Glomerular visceral epithelial cell (primary cell): Measurements from ENCODE around the gene LORICRIN.

Experiments used
- DNase-seq: peaks from one replicate; pipeline ENCODE4 v3.0.0-alpha.2; 2016; ENCODE audit errors: extremely low spot score

Gene LORICRIN

DNA sequence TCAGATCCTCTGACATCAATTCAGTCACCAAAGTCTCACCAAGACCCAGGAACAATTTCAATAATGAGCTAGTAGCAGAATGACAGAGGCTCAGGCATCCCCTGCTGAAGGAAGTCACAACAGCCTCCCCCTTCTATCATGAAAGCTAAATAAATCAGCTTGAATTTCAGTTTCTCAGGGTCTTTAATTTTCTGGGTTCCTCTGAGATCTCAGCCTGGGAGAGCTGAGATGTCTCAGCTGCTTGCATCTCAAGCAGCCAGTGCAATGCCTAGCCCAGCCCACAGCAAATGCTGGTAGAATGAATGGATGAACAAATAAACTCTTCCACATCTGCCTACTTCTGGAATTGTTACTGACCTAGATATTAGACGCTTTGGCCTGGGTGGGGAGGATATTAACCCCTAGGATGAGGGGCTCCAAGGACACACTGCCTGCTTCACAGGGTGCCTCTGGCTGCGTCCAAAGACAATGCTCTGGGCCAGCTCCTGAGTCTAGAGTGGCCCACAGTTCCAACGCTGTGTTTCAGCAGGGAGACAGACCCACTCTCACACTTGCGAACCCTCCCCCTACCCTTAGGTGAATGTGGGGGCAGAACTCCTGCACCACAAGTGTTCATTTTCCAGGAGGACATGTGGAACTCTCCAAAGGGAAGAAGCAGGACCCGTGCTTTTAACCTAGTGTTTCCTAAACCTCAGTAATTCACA, 11.2 kb upstream of the LORICRIN start:
- no peak for DNase-seq

GRCh38 chr1:153250166-153250565, 9.3 kb upstream of the LORICRIN start:
- DNase-seq, result no peak

DNA sequence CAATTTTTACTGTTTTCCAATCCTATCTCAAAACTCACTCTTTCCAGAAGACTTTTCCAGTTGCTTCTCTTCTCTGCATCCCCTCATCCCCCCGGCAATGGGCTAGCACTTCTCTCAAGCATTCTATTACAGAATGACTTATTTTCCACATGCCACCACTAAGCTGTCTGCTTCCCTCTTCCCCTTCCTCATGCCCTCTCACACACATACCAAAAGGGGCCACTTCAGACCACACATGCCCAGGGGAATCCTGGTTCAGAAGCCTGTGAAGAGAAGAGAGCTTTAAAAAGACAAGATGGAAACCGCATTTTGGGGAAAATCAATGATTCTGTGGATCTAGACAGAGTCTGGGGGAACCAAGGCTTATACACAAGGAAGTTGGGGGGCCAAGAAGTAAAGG, 8.4 kb upstream of the LORICRIN start:
- no peak for DNase-seq

- no peak for DNase-seq
These were observed 7.9 kb upstream of the LORICRIN start for GRCh38 chr1:153251562-153251961.

DNA sequence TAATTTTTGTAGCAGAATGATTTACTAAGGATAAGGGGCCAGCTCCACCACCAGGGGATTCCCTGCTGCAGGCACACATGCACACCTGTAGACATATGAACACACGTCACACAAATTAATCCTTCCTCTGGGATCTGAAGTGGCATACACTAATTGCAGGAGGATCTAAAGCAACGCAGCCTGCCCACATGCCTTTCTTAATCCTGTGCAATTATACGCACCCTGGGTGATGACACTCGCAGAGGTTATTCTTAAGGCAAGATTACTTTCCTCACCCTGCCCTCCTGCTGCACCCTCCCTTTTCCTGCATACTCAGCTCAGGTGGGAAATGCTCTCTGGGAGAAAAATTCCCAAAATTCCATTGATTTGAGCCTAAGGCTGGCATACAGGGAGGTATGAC, 7.5 kb upstream of the LORICRIN start:
- DNase-seq, result no peak

- no peak for DNase-seq
These were observed 6.4 kb upstream of the LORICRIN start for GRCh38 chr1:153253076-153253475.

GRCh38 chr1:153253693-153254092, 5.8 kb upstream of the LORICRIN start:
- no peak for DNase-seq

DNA sequence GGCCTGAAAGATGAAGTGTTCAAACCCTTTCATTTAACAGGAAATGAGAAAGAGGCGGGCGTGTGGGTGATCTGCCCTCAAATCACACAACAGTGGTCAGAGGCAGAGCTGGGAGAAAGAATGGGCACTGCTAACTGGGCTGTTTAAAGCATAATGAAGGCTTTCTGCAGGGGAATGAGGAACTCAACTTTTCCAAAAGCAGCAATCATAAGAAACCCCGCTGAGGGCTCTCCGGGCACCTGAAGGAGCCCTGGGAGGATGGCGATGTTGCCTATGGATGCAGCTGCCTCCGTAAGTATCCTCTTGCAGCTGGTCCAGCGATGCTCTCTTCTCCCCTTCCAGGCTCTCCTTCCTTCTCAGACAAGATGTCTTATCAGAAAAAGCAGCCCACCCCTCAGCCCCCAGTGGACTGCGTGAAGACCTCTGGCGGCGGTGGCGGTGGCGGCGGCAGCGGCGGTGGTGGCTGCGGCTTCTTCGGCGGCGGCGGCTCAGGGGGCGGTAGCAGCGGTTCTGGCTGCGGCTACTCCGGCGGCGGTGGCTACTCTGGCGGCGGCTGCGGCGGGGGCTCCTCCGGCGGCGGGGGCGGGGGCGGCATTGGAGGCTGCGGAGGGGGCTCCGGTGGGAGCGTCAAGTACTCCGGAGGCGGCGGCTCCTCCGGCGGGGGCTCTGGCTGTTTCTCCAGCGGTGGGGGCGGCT, 1.2 kb downstream of the LORICRIN start:
- no peak for DNase-seq

- peak; percentile 10 for DNase-seq
These were observed 2.0 kb downstream of the LORICRIN start for GRCh38 chr1:153261281-153262069.

DNA sequence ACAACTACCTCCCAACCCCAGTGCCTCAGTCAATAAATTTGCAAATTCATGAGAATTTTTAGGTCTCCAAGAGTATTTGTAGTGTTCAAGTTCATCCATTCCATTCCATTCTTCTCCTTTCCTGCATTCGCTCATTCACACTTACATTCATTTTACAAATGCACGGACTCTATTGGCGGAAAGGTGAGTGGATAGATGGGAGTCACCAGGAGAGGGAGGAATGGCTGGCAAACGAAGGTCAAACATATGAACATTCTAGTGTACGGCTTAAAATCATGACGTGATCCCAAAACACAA, 2.5 kb downstream of the LORICRIN start:
- DNase-seq, result no peak

GRCh38 chr1:153262462-153263157, 3.1 kb downstream of the LORICRIN start:
- DNase-seq, result no peak

GRCh38 chr1:153265457-153265856, 6.0 kb downstream of the LORICRIN start:
- no peak for DNase-seq

GRCh38 chr1:153271711-153272110, 12.2 kb downstream of the LORICRIN start:
- DNase-seq, result no peak

GRCh38 chr1:153272186-153272585, 12.7 kb downstream of the LORICRIN start:
- no peak for DNase-seq

GRCh38 chr1:153277852-153278251, 18.4 kb downstream of the LORICRIN start:
- DNase-seq, result peak; percentile 3

GRCh38 chr1:153288634-153289275, 29.3 kb downstream of the LORICRIN start:
- DNase-seq, result no peak

GRCh38 chr1:153291514-153291913, 32.0 kb downstream of the LORICRIN start:
- no peak for DNase-seq

DNA sequence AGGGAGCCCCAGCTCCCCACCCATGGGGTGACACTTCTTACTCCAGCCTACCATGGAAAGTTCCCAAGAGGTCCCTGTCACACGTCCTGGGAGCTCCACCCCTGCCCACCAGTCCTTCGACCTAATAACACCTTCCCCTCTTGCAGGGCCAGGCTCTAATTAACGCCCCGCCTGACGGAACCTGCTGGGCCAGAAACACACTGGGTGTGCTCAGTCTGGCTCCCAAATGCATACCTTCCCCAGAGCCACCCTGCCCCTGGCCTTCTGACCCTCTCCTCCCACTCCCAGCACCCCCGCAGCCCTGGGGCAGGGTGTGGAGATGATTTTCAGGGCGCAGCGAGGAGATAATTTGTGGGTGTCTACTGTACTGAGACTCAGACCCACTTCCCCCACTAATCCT, 32.7 kb downstream of the LORICRIN start:
- no peak for DNase-seq

DNA sequence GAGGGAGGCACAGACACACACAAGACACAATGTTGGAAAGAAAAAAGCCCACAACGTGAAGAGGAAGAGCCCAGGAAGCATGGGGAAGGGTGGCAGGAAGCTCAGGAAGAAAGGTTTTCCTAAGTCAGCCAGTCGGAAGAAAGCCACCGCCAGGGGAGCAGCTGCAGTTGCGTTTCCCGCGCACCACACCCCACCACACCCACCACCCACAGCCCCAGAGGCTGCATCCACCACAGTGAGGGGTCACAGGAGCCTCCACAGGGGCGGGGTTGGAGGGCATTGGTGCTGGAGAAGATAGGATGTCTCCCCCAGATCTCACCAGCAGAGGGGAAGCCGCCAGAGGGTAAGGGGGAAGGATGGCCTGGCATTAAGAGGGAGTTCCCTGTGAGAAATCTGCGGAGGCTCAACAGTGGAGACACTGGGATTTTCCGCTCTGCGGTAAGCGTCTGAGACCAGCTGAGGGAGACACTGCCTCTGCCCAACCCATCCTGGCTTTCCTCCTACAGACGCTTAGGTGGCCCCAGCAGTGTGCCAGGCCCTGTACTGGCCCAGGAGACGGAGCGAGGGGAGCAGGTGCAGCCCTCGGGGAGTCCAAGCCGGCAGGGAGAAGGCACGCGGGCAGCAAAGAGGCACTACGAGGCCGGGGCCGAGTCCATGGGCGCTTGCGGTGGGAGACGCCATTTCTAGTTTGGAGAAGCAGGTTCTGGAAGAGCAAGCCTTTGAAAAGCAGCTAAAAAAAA, 33.4 kb downstream of the LORICRIN start:
- no peak for DNase-seq

DNA sequence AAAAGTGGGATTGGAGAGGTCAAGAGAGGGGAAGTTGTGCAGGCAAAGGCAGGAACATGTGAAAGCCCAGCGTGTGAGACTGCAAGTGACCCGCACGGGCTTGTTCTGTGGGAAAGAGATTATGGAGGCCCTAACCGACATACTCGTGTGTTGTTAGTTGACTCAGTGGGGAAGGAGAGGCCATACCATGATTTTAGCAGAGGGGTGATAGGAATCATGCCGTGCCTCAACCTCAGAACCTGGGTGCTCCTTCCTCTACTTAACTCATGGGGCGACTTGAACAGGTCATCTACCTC, 33.9 kb downstream of the LORICRIN start:
- no peak for DNase-seq

DNA sequence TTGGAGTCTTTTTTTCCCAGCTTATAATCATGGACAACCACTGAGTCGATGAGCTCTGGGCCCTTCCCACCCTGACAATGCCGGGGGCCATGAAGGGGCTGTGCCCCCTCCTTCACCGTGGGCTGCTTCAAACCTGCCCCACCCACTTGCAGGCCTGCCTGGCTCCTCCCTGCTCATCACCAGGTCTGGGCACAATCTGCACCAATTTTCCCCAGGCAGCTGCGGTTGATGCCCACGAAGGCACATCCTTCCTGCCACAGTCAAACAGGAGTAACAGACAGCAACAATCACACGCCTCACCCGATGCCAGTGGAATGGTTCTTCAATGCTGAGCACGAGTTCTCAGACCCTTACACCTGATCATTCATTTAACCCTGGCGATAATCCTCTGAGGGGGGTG, 34.4 kb downstream of the LORICRIN start:
- DNase-seq, result no peak
